H1 (cell line): ENCODE measurements around the gene EIF1AX. TPM values are rescaled to one million over a fixed set of nuclear protein-coding genes. Genes with fewer than 3 reads are reported as not detected.

ENCODE experiments used
- CTCF ChIA-PET: fragments of 300-600 bp; sonication (Branson Sonifier 250); formaldehyde crosslinking; loops from one replicate; lab custom pipeline; 2021; ENCODE audit not compliant: partially characterized antibody; lab: Charles Lee
- POLR2A ChIA-PET: fragments of 300-600 bp; sonication (Branson Sonifier 250); formaldehyde crosslinking; loops from one replicate; lab custom pipeline; 2021; ENCODE audit warnings: inconsistent platforms; ENCODE audit not compliant: partially characterized antibody; lab: Charles Lee
- DNase-seq, 2 experiments: peaks; one replicate each; pipeline versions ENCODE4 v3.0.0 to v3.0.0-alpha.2; 2010 to 2022; ENCODE audit warnings: low spot score in 2 of 2, low read depth in 1 of 2, mixed read lengths in 1 of 2
- FAIRE-seq: peaks from 2 replicates; lab custom pipeline; 2011; peaks lifted over from hg19 to GRCh38; lab: Jason Lieb, UNC
- H2AFZ ChIP-seq: 2 replicates; pipeline ENCODE4 v1.8.1; 2012; ENCODE audit warnings: low read length, inconsistent platforms
- H2AK5ac ChIP-seq: 2 replicates; pipeline ENCODE4 v1.6.1; 2013; ENCODE audit warnings: low read depth, low read length
- H2BK120ac ChIP-seq: replicated peaks from 2 replicates; pipeline ENCODE3; 2013; ENCODE audit warnings: low read depth, low read length, inconsistent platforms
- H2BK12ac ChIP-seq: 2 replicates; pipeline ENCODE4 v1.6.1; 2013; ENCODE audit warnings: low read depth, low read length
- H2BK15ac ChIP-seq: 2 replicates; pipeline ENCODE4 v1.6.1; 2013; ENCODE audit warnings: low read length
- H2BK20ac ChIP-seq: 2 replicates; pipeline ENCODE4 v1.6.1; 2013; ENCODE audit warnings: low read length
- H2BK5ac ChIP-seq: 2 replicates; pipeline ENCODE4 v1.6.1; 2013; ENCODE audit warnings: low read depth, low read length
- H3K14ac ChIP-seq: 2 replicates; pipeline ENCODE4 v1.6.1; 2013; ENCODE audit warnings: inconsistent platforms; ENCODE audit not compliant: insufficient read length
- H3K18ac ChIP-seq: 2 replicates; pipeline ENCODE4 v1.6.1; 2013; ENCODE audit warnings: low read length; ENCODE audit errors: extremely low read depth
- H3K23ac ChIP-seq: 2 replicates; pipeline ENCODE4 v1.6.1; 2013; ENCODE audit warnings: inconsistent platforms; ENCODE audit not compliant: insufficient read length
- H3K23me2 ChIP-seq: 2 replicates; pipeline ENCODE4 v1.6.1; 2013; ENCODE audit warnings: low read depth, low read length
- H3K27ac ChIP-seq: 2 replicates; pipeline ENCODE4 v1.6.1; 2011; ENCODE audit warnings: low read depth, low read length, inconsistent platforms
- H3K27me3 ChIP-seq, 4 experiments: replicated peaks in 1 of 4; 1 replicate in 1 of 4; 2 replicates in 3 of 4; pipeline versions ENCODE4 v1.6.1 to v1.8.1; 2011 to 2013; ENCODE audit warnings: low read length in 3 of 4, mild to moderate bottlenecking in 3 of 4, inconsistent platforms in 2 of 4, mixed read lengths in 2 of 4, moderate library complexity in 1 of 4; ENCODE audit not compliant: control insufficient read depth in 3 of 4, insufficient read depth in 3 of 4; ENCODE audit errors: extremely low read depth in 1 of 4
- H3K36me3 ChIP-seq, 4 experiments: 2 replicates each; pipeline versions ENCODE4 v1.6.1 to v1.8.1; 2011 to 2013; ENCODE audit warnings: mild to moderate bottlenecking in 4 of 4, low read length in 3 of 4, moderate library complexity in 2 of 4, control low read depth in 1 of 4, inconsistent platforms in 1 of 4; ENCODE audit not compliant: insufficient read depth in 4 of 4, control insufficient read depth in 2 of 4
- H3K4ac ChIP-seq: replicated peaks from 2 replicates; pipeline ENCODE3; 2013; ENCODE audit warnings: low read length, low read depth, mixed read lengths, inconsistent platforms; ENCODE audit not compliant: insufficient read length
- H3K4me1 ChIP-seq, 4 experiments: replicated peaks in 1 of 4; 1 replicate in 1 of 4; 2 replicates in 3 of 4; pipeline versions ENCODE4 v1.6.1 to v1.8.1; 2011 to 2013; ENCODE audit warnings: low read length in 3 of 4, inconsistent platforms in 2 of 4, mixed read lengths in 1 of 4; ENCODE audit not compliant: insufficient read depth in 4 of 4, control insufficient read depth in 3 of 4
- H3K4me2 ChIP-seq, 2 experiments: 2 replicates each; pipeline versions ENCODE4 v1.6.1 to v1.8.1; 2011 to 2013; ENCODE audit warnings: low read depth in 2 of 2, low read length in 2 of 2, control low read depth in 1 of 2, inconsistent platforms in 1 of 2, mild to moderate bottlenecking in 1 of 2; ENCODE audit not compliant: insufficient read depth in 1 of 2
- H3K4me3 ChIP-seq, 4 experiments: fragments of 200-600, 300-600 bp in 1 of 4; sonication (generic), shearing (Covaris generic), sonication (Bioruptor Twin) in 1 of 4; 2 replicates each; pipeline versions ENCODE4 v1.5.1 to v1.8.1; 2011 to 2016; ENCODE audit warnings: low read length in 4 of 4, low read depth in 3 of 4, control low read depth in 2 of 4, inconsistent platforms in 2 of 4, mild to moderate bottlenecking in 2 of 4, mixed read lengths in 1 of 4, moderate library complexity in 1 of 4; ENCODE audit not compliant: insufficient read depth in 2 of 4; ENCODE audit errors: extremely low read depth in 1 of 4
- H3K56ac ChIP-seq: replicated peaks from 2 replicates; pipeline ENCODE3; 2013; ENCODE audit warnings: low read depth, mild to moderate bottlenecking, mixed read lengths, low read length, inconsistent platforms; ENCODE audit not compliant: insufficient read length
- H3K79me1 ChIP-seq: 2 replicates; pipeline ENCODE4 v1.6.1; 2013; ENCODE audit warnings: low read depth, low read length, control low read depth
- H3K79me2 ChIP-seq, 2 experiments: 2 replicates each; pipeline versions ENCODE4 v1.6.1 to v1.8.1; 2012 to 2013; ENCODE audit warnings: low read length in 2 of 2, mild to moderate bottlenecking in 2 of 2, inconsistent platforms in 1 of 2; ENCODE audit not compliant: insufficient read depth in 2 of 2, control insufficient read depth in 1 of 2
- H3K9ac ChIP-seq, 4 experiments: replicated peaks in 1 of 4; 1 replicate in 1 of 4; 2 replicates in 3 of 4; pipeline versions ENCODE4 v1.6.1 to v1.8.1; 2011 to 2013; ENCODE audit warnings: low read depth in 3 of 4, low read length in 3 of 4, control low read depth in 2 of 4, mild to moderate bottlenecking in 2 of 4, moderate library complexity in 2 of 4, inconsistent platforms in 1 of 4; ENCODE audit errors: extremely low read depth in 1 of 4
- H3K9me3 ChIP-seq, 2 experiments: 2 replicates each; pipeline versions ENCODE4 v1.6.1 to v1.8.1; 2012 to 2013; ENCODE audit warnings: mild to moderate bottlenecking in 2 of 2, moderate library complexity in 2 of 2, control low read depth in 1 of 2, inconsistent platforms in 1 of 2, low read depth in 1 of 2, low read length in 1 of 2, mixed read lengths in 1 of 2; ENCODE audit not compliant: insufficient read depth in 2 of 2
- H4K20me1 ChIP-seq, 2 experiments: replicated peaks in 1 of 2; 2 replicates each; pipeline versions ENCODE3 to v1.8.1; 2011 to 2013; ENCODE audit warnings: inconsistent platforms in 2 of 2, low read length in 2 of 2, mild to moderate bottlenecking in 1 of 2; ENCODE audit not compliant: insufficient read depth in 2 of 2, control insufficient read depth in 1 of 2
- H4K5ac ChIP-seq: 2 replicates; pipeline ENCODE4 v1.6.1; 2013; ENCODE audit warnings: low read length, low read depth, mixed read lengths, inconsistent platforms; ENCODE audit not compliant: insufficient read length
- H4K8ac ChIP-seq: 2 replicates; pipeline ENCODE4 v1.8.0; 2013; ENCODE audit warnings: mild to moderate bottlenecking, moderate library complexity, low read length, inconsistent platforms; ENCODE audit not compliant: insufficient read depth; ENCODE audit errors: extremely low read depth
- H4K91ac ChIP-seq: replicated peaks from 2 replicates; pipeline ENCODE3; 2013; ENCODE audit warnings: low read length, mixed read lengths, inconsistent platforms; ENCODE audit not compliant: insufficient read length
- ATF3 ChIP-seq: IDR thresholded peaks from 2 replicates; pipeline ENCODE4 v1.6.1; 2011; ENCODE audit warnings: low read depth, mild to moderate bottlenecking, low read length; ENCODE audit not compliant: insufficient read depth
- BCL11A ChIP-seq, 2 experiments: IDR thresholded peaks; one replicate each; pipeline ENCODE4 v1.6.1; 2011; ENCODE audit warnings: low read depth in 2 of 2, low read length in 2 of 2, mild to moderate bottlenecking in 2 of 2
- CTCF ChIP-seq, 3 experiments: IDR thresholded peaks; 1 replicate in 2 of 3; 2 replicates in 1 of 3; pipeline versions ENCODE4 v1.5.1 to v1.6.1; 2011; ENCODE audit warnings: low read length in 3 of 3, mild to moderate bottlenecking in 3 of 3, inconsistent platforms in 2 of 3, low read depth in 1 of 3, moderate library complexity in 1 of 3; ENCODE audit not compliant: insufficient read depth in 1 of 3; ENCODE audit errors: control extremely low read depth in 1 of 3
- EGR1 ChIP-seq: IDR thresholded peaks from 2 replicates; pipeline ENCODE4 v1.6.1; 2011; ENCODE audit warnings: low read depth, low read length, borderline replicate concordance
- GABPA ChIP-seq: IDR thresholded peaks from 2 replicates; pipeline ENCODE4 v1.6.1; 2011; ENCODE audit warnings: mild to moderate bottlenecking, low read length, moderate library complexity, borderline replicate concordance; ENCODE audit not compliant: insufficient read depth
- JUN ChIP-seq: IDR thresholded peaks from 2 replicates; pipeline ENCODE4 v1.6.1; 2011; ENCODE audit warnings: low read depth, mild to moderate bottlenecking, improper control_type of control experiment, low read length
- JUND ChIP-seq: IDR thresholded peaks from 2 replicates; pipeline ENCODE4 v1.6.1; 2011; ENCODE audit warnings: mild to moderate bottlenecking, improper control_type of control experiment, low read length
- MAX ChIP-seq: IDR thresholded peaks from 2 replicates; pipeline ENCODE4 v1.6.1; 2012; ENCODE audit warnings: inconsistent platforms
- SIN3A ChIP-seq, 2 experiments: IDR thresholded peaks in 1 of 2; conservative IDR thresholded peaks in 1 of 2; 2 replicates each; pipeline ENCODE4 v1.6.1; 2011 to 2012; ENCODE audit warnings: low read length in 2 of 2, improper control_type of control experiment in 1 of 2, low read depth in 1 of 2, mild to moderate bottlenecking in 1 of 2
- SIRT6 ChIP-seq: IDR thresholded peaks from one replicate; pipeline ENCODE4 v1.7.1; 2012; ENCODE audit warnings: low read length, inconsistent platforms
- SP1 ChIP-seq: IDR thresholded peaks from 2 replicates; pipeline ENCODE4 v1.6.1; 2011; ENCODE audit warnings: low read depth, low read length
- TEAD4 ChIP-seq: IDR thresholded peaks from 2 replicates; pipeline ENCODE4 v1.6.1; 2012; ENCODE audit warnings: low read depth, low read length, inconsistent platforms, mixed read lengths
- WGBS, 2 experiments: shearing (Covaris generic) in 1 of 2; methylation state at CpG; one replicate each; pipeline versions ENCODE4 v1.1.6 to v1.1.7; 2013 to 2015; ENCODE audit warnings: low lambda C conversion rate in 2 of 2, mixed read lengths in 2 of 2, inconsistent platforms in 1 of 2, low coverage in 1 of 2, missing lambda C conversion rate in 1 of 2; ENCODE audit not compliant: insufficient replicate concordance in 2 of 2, insufficient coverage in 1 of 2, insufficient read length in 1 of 2; ENCODE audit errors: extremely low coverage in 1 of 2, missing lambda C conversion rate in 1 of 2; 5-methylcytosine and 5-hydroxymethylcytosine counted together
- polyA plus RNA-seq, 7 experiments: library from polyadenylated mRNA; depleted of rRNA in 3 of 7; stranded (reverse) in 5 of 7; unstranded in 2 of 7; fragments of >200 nt in 5 of 7; fragments of 200-250 nt in 2 of 7; gene quantifications; 1 replicate in 5 of 7; 2 replicates in 1 of 7; 4 replicates in 1 of 7; pipeline versions ENCODE4 v1.2.1 to v1.2.3, GENCODE V29; 2011 to 2013; ENCODE audit warnings: missing spikeins in 2 of 7, mixed read lengths in 2 of 7
- total RNA-seq: library from RNA; stranded (reverse); fragmentation: NEBNext Ultra II Directional; extraction: Animal tissue kit (Norgen Biotek cat#: 25700); gene quantifications from 2 replicates; pipeline ENCODE4 v1.2.1, GENCODE V29; 2021

The EIF1AX gene
- total and polyA plus RNA-seq, 2 of the 8 experiments (the other 6 are each of a cell fraction or from before 2014, with no cell fraction given) = 34.0 to 175 TPM

- no peak overlapping the region for H2BK5ac ChIP-seq
- H3K18ac ChIP-seq = no peak overlapping the region
- H3K27ac ChIP-seq = no peak overlapping the region
- H4K5ac ChIP-seq = no peak overlapping the region
- FAIRE-seq (no peak), DNase-seq (no peak)
- peaks cover 0 to 54% (median 13%) of the 10 kb centered on the region in 4 experiments; a peak in 6 of 8 replicates for H3K36me3 ChIP-seq
- H3K4me3 ChIP-seq = no peak overlapping the region
- no peak overlapping the region for H2BK20ac ChIP-seq
- CTCF ChIA-PET = no interaction called here
- H3K9me3 ChIP-seq = no peaks in the 10 kb centered on the region
- POLR2A ChIA-PET = no interaction called here
- H3K23me2 ChIP-seq = no peaks in the 10 kb centered on the region
- no peak overlapping the region for H3K4ac ChIP-seq
- no peaks in the 10 kb centered on the region for H3K79me2 ChIP-seq
- no peak overlapping the region for H2AK5ac ChIP-seq
- H3K14ac ChIP-seq = no peak overlapping the region
- H4K20me1 ChIP-seq = no peaks in the 10 kb centered on the region
- H3K9ac ChIP-seq = no peak overlapping the region
- no peak overlapping the region for H2BK15ac ChIP-seq
- H3K79me1 ChIP-seq = no peaks in the 10 kb centered on the region
- H3K4me2 ChIP-seq = no peak overlapping the region
- H2AFZ ChIP-seq = no peak overlapping the region
- H3K56ac ChIP-seq = no peak overlapping the region
- no peaks in the 10 kb centered on the region for H3K4me1 ChIP-seq
- no peak overlapping the region for H4K8ac ChIP-seq
- H2BK120ac ChIP-seq = no peak overlapping the region
- H3K23ac ChIP-seq = no peak overlapping the region
- no peak overlapping the region for H2BK12ac ChIP-seq
- 82% methylated on average over 4 of the region's 4 CpGs; no CpG with 5 or more reads in 1 of the 2 experiments for WGBS, 2 experiments
- no peak overlapping the region for H4K91ac ChIP-seq
- no peaks in the 10 kb centered on the region for H3K27me3 ChIP-seq
- no peak for TF ChIP-seq BCL11A (IDR thresholded peaks at IDR 0.05; ENCODE audit: low read depth in 2 of 2, low read length in 2 of 2)
- TF ChIP-seq CTCF (IDR thresholded peaks at IDR 0.05; ENCODE audit: control extremely low read depth in 1 of 3, insufficient read depth in 1 of 3, low read depth in 1 of 3, low read length in 3 of 3) = no peak
- TF ChIP-seq JUND = no peak
- TF ChIP-seq MAX = no peak
- no peak for TF ChIP-seq SIN3A (conservative IDR thresholded peaks at IDR 0.05 in 1 of 2, IDR thresholded peaks at IDR 0.05 in 1 of 2; ENCODE audit: low read depth in 1 of 2, low read length in 2 of 2)
- TF ChIP-seq ATF3 = no peak
- no peak for TF ChIP-seq TEAD4
- TF ChIP-seq SP1 = no peak
- no peak for TF ChIP-seq SIRT6
- TF ChIP-seq EGR1 = no peak
- TF ChIP-seq JUN = no peak
- no peak for TF ChIP-seq GABPA
Observed at GRCh38 chrX:20128670-20129069, 13.0 kb downstream of the EIF1AX start.
